ENCODE results near the gene PPP5C.

- no peak for TF ChIP-seq NFIC (IDR thresholded peaks at IDR 0.05)
- no peak for TF ChIP-seq TAF1 (IDR thresholded peaks at IDR 0.05; ENCODE audit: low read depth)
Observed at GRCh38 chr19:46369817-46370216, 22.9 kb downstream of the PPP5C start.
